Caki2 (cell line): Measurements from ENCODE around the gene ZDHHC24. TPM values are rescaled to one million over a fixed set of nuclear protein-coding genes. Genes with fewer than 3 reads are reported as not detected.
"Not testable (repeated sequence)": the region's sequence is repeated elsewhere in the genome, so short reads cannot be mapped to it uniquely, and the experiment has no call there.

Experiments
- DNase-seq: peaks from one replicate; pipeline ENCODE4 v3.0.0-alpha.2; 2015; ENCODE audit warnings: low read depth
- in situ Hi-C: cut with HindIII; loops from 2 replicates; pipeline ENCODE4 v1.10.0; 2016; ENCODE audit warnings: low sequenced_read_pairs, low pct_unique_long_range_greater_than_20kb, mixed read lengths
- total RNA-seq: library from RNA; depleted of rRNA; stranded (reverse); fragments of >200 nt; shearing (Covaris generic); gene quantifications from 2 replicates; pipeline ENCODE4 v1.2.3, GENCODE V29; 2014; ENCODE audit warnings: low replicate concordance; rRNA removed

The ZDHHC24 gene
- 10.9 and 52.6 TPM in 2 replicates for total RNA-seq

GRCh38 chr11:66545701-66546367 lies at the start of gene ZDHHC24:
Gene ZDHHC24 (minus strand): TSS chr11:66546048. CDS start chr11:66546003, 45 bp downstream.
- in situ Hi-C loops, result no loop called here
- peak; percentile 90 for DNase-seq

GRCh38 chr11:66595245-66595904 lies 49.5 kb upstream of the ZDHHC24 start:
- in situ Hi-C loops, result no loop called here
- no peak for DNase-seq

GRCh38 chr11:66593650-66594049 lies 47.8 kb upstream of the ZDHHC24 start:
- in situ Hi-C loops, result no loop called here

GRCh38 chr11:66593303-66593635 lies 47.4 kb upstream of the ZDHHC24 start:
- no peak for DNase-seq
- in situ Hi-C loops, result no loop called here

More at GRCh38 chr11:66593650-66594049, 47.8 kb upstream of the ZDHHC24 start:
- DNase-seq, result no peak

- in situ Hi-C loops, result no loop called here
- peak; percentile 90 for DNase-seq
Measured at GRCh38 chr11:66592457-66593302, 46.8 kb upstream of the ZDHHC24 start, which contains the start of the genes CCDC87 and CCS. Gene CCDC87 (minus strand): TSS chr11:66593063. CDS start chr11:66593015, 48 bp downstream. Gene CCS (plus strand): TSS chr11:66593185. CDS start chr11:66593262, 77 bp downstream.

GRCh38 chr11:66591175-66591574 lies 45.3 kb upstream of the ZDHHC24 start:
- DNase-seq, result no peak
- in situ Hi-C loops, result no loop called here

GRCh38 chr11:66589996-66590675 lies 44.3 kb upstream of the ZDHHC24 start:
- no peak for DNase-seq
- in situ Hi-C loops, result no loop called here

- in situ Hi-C loops, DNase-seq: not testable (repeated sequence)
Measured at GRCh38 chr11:66589315-66589714, 43.5 kb upstream of the ZDHHC24 start.

- no peak for DNase-seq
- in situ Hi-C loops, result no loop called here
Measured at GRCh38 chr11:66586136-66586535, 40.3 kb upstream of the ZDHHC24 start.

- in situ Hi-C loops, DNase-seq: not testable (repeated sequence)
Measured at GRCh38 chr11:66585447-66585846, 39.6 kb upstream of the ZDHHC24 start.

- in situ Hi-C loops, result not testable (repeated sequence)
Measured at GRCh38 chr11:66582565-66583147, 36.8 kb upstream of the ZDHHC24 start.

GRCh38 chr11:66581261-66581660 lies 35.4 kb upstream of the ZDHHC24 start:
- DNase-seq, result no peak
- in situ Hi-C loops, result no loop called here

More at GRCh38 chr11:66582565-66583147, 36.8 kb upstream of the ZDHHC24 start:
- not testable (repeated sequence) for DNase-seq

- in situ Hi-C loops, result no loop called here
- no peak for DNase-seq
Measured at GRCh38 chr11:66580803-66581202, 35.0 kb upstream of the ZDHHC24 start.

- in situ Hi-C loops, result no loop called here
- DNase-seq, result no peak
Measured at GRCh38 chr11:66579017-66579606, 33.3 kb upstream of the ZDHHC24 start.

- no peak for DNase-seq
- in situ Hi-C loops, result no loop called here
Measured at GRCh38 chr11:66570850-66571180, 25.0 kb upstream of the ZDHHC24 start.

GRCh38 chr11:66570079-66570849 lies 24.4 kb upstream of the ZDHHC24 start:
- in situ Hi-C loops, result no loop called here
- DNase-seq, result no peak

- no peak for DNase-seq
- in situ Hi-C loops, result no loop called here
Measured at GRCh38 chr11:66569076-66569475, 23.2 kb upstream of the ZDHHC24 start.
